Liver (tissue), 3 donors: Measurements from ENCODE around the gene MXRA8.

Source experiments
- EGR1 ChIP-seq, 2 donors: IDR thresholded peaks; 2 replicates each; pipeline ENCODE4 v1.6.1; 2016 to 2018; ENCODE audit warnings: antibody characterized with exemption in 2 of 2, low read depth in 2 of 2
- FOXA1 ChIP-seq: IDR thresholded peaks from 2 replicates; pipeline ENCODE4 v1.6.1; 2016; ENCODE audit warnings: antibody characterized with exemption
- GABPA ChIP-seq, 2 donors: IDR thresholded peaks in 1 of 2; conservative IDR thresholded peaks in 1 of 2; 2 replicates each; pipeline ENCODE4 v1.6.1; 2016; ENCODE audit warnings: antibody characterized with exemption in 2 of 2, mild to moderate bottlenecking in 1 of 2, moderate library complexity in 1 of 2
- HNF4G ChIP-seq: IDR thresholded peaks from 2 replicates; pipeline ENCODE4 v1.6.1; 2016; ENCODE audit warnings: antibody characterized with exemption
- JUND ChIP-seq, 2 donors: IDR thresholded peaks; 2 replicates each; pipeline ENCODE4 v1.6.1; 2016; ENCODE audit warnings: antibody characterized with exemption in 2 of 2
- RXRA ChIP-seq, 2 donors: IDR thresholded peaks; 2 replicates each; pipeline ENCODE4 v1.6.1; 2017 to 2018; ENCODE audit warnings: antibody characterized with exemption in 2 of 2, mild to moderate bottlenecking in 1 of 2
- SP1 ChIP-seq: IDR thresholded peaks from 2 replicates; pipeline ENCODE4 v1.6.1; 2018; ENCODE audit warnings: antibody characterized with exemption, mild to moderate bottlenecking
- TAF1 ChIP-seq: conservative IDR thresholded peaks from 2 replicates; pipeline ENCODE4 v1.6.1; 2016; ENCODE audit warnings: antibody characterized with exemption, mild to moderate bottlenecking
- YY1 ChIP-seq: IDR thresholded peaks from 2 replicates; pipeline ENCODE4 v1.6.1; 2016; ENCODE audit warnings: antibody characterized with exemption, mild to moderate bottlenecking
- TF ChIP-seq, protein P1 (sequence below): fragments of 150-350 bp; IDR thresholded peaks from 2 replicates; pipeline ENCODE4 v1.5.1; 2017; ENCODE audit warnings: improper control_type of control experiment, low read depth, low read length; ENCODE audit not compliant: missing input control
- TF ChIP-seq, protein P2 (sequence below): IDR thresholded peaks from 2 replicates; pipeline ENCODE4 v1.6.1; 2016; ENCODE audit warnings: antibody characterized with exemption
- TF ChIP-seq, protein P3 (sequence below): IDR thresholded peaks from 2 replicates; pipeline ENCODE4 v1.6.1; 2016; ENCODE audit warnings: antibody characterized with exemption
- TF ChIP-seq, protein P4 (sequence below): IDR thresholded peaks from 2 replicates; pipeline ENCODE4 v1.6.1; 2016; ENCODE audit warnings: antibody characterized with exemption, mild to moderate bottlenecking
- donor health status: healthy.
- donor health status: healthy.

DNA sequence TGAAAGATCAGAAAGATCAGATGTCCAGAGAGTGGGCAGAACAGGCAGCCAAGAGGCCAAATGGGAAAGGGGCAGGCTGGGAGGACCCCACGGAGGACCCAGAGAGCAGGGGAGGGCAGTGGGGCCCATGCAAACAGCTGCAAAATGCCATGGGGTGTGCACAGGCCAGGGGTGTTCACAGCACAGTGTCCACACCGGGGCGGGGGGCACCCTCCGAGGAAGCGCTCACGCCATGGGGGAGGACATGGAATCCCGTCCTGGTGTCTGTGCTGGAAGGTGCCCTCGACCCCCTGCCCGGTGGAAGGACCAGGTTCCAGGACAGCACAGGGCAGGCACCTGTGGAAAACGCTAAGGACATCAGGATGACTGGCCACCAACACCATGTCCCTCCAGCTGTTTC lies 35.4 kb downstream of the MXRA8 start:
- TF ChIP-seq RXRA (IDR thresholded peaks at IDR 0.05) = no peak
- TF ChIP-seq, protein P1, sequence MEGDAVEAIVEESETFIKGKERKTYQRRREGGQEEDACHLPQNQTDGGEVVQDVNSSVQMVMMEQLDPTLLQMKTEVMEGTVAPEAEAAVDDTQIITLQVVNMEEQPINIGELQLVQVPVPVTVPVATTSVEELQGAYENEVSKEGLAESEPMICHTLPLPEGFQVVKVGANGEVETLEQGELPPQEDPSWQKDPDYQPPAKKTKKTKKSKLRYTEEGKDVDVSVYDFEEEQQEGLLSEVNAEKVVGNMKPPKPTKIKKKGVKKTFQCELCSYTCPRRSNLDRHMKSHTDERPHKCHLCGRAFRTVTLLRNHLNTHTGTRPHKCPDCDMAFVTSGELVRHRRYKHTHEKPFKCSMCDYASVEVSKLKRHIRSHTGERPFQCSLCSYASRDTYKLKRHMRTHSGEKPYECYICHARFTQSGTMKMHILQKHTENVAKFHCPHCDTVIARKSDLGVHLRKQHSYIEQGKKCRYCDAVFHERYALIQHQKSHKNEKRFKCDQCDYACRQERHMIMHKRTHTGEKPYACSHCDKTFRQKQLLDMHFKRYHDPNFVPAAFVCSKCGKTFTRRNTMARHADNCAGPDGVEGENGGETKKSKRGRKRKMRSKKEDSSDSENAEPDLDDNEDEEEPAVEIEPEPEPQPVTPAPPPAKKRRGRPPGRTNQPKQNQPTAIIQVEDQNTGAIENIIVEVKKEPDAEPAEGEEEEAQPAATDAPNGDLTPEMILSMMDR = no peak
- no peak for TF ChIP-seq SP1
- no peak for TF ChIP-seq YY1
- TF ChIP-seq, protein P2, sequence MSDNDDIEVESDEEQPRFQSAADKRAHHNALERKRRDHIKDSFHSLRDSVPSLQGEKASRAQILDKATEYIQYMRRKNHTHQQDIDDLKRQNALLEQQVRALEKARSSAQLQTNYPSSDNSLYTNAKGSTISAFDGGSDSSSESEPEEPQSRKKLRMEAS = no peak
- TF ChIP-seq JUND (IDR thresholded peaks at IDR 0.05) = no peak
- TF ChIP-seq EGR1 (IDR thresholded peaks at IDR 0.05; ENCODE audit: low read depth in 2 of 2) = no peak
- TF ChIP-seq FOXA1 = no peak
- TF ChIP-seq, protein P3, sequence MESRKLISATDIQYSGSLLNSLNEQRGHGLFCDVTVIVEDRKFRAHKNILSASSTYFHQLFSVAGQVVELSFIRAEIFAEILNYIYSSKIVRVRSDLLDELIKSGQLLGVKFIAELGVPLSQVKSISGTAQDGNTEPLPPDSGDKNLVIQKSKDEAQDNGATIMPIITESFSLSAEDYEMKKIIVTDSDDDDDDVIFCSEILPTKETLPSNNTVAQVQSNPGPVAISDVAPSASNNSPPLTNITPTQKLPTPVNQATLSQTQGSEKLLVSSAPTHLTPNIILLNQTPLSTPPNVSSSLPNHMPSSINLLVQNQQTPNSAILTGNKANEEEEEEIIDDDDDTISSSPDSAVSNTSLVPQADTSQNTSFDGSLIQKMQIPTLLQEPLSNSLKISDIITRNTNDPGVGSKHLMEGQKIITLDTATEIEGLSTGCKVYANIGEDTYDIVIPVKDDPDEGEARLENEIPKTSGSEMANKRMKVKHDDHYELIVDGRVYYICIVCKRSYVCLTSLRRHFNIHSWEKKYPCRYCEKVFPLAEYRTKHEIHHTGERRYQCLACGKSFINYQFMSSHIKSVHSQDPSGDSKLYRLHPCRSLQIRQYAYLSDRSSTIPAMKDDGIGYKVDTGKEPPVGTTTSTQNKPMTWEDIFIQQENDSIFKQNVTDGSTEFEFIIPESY = no peak
- TF ChIP-seq, protein P4, sequence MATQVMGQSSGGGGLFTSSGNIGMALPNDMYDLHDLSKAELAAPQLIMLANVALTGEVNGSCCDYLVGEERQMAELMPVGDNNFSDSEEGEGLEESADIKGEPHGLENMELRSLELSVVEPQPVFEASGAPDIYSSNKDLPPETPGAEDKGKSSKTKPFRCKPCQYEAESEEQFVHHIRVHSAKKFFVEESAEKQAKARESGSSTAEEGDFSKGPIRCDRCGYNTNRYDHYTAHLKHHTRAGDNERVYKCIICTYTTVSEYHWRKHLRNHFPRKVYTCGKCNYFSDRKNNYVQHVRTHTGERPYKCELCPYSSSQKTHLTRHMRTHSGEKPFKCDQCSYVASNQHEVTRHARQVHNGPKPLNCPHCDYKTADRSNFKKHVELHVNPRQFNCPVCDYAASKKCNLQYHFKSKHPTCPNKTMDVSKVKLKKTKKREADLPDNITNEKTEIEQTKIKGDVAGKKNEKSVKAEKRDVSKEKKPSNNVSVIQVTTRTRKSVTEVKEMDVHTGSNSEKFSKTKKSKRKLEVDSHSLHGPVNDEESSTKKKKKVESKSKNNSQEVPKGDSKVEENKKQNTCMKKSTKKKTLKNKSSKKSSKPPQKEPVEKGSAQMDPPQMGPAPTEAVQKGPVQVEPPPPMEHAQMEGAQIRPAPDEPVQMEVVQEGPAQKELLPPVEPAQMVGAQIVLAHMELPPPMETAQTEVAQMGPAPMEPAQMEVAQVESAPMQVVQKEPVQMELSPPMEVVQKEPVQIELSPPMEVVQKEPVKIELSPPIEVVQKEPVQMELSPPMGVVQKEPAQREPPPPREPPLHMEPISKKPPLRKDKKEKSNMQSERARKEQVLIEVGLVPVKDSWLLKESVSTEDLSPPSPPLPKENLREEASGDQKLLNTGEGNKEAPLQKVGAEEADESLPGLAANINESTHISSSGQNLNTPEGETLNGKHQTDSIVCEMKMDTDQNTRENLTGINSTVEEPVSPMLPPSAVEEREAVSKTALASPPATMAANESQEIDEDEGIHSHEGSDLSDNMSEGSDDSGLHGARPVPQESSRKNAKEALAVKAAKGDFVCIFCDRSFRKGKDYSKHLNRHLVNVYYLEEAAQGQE = no peak
- no peak for TF ChIP-seq GABPA (IDR thresholded peaks at IDR 0.05 in 1 of 2, conservative IDR thresholded peaks at IDR 0.05 in 1 of 2)
- TF ChIP-seq HNF4G = no peak
- no peak for TF ChIP-seq TAF1
